GM18858 (cell line): ENCODE results near the gene STAM.

Experiments used
- ATAC-seq: cut with Tn5 transposase; IDR thresholded peaks from one replicate; pipeline ENCODE4 v1.9.1; 2021; ENCODE audit not compliant: unreplicated experiment

The STAM gene

DNA sequence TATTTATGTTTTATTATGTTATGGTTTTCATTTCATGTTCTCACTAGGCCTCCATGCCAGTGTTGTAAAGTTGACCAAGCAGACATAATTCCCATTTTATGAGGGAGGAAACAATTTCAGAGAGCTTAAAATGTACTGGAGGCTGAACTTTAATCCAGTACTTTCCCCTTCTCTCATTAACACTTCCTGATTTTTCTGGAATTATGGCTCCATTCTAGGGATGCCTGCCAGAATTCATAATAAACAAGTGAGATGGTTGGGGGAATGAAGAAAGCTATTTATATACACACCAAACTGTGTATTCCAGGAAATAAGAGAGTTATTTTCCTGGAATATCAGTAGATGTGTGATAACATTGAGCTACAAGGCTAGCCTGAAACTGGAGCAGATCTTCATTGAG is 114.9 kb downstream of the STAM start:
- ATAC-seq, result no peak

DNA sequence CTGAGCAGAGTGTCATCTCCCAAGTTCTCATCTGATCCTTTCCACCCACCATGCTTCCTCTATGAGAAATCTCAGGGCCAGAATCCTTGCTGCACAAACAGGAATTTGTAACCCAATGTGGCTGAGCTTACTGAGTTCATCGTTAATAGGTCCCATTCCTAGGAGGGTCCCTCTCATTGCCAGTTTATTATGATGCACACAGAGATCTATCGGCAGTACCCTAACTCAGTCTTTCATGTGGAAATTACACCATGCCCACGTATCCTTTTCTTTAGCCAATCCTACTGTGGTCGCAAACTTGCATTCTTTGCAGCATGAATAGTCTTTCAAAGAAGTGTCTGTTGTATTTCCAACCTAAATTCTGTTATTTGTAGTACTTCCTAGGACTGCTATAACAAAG is 120.2 kb downstream of the STAM start:
- ATAC-seq, result no peak

DNA sequence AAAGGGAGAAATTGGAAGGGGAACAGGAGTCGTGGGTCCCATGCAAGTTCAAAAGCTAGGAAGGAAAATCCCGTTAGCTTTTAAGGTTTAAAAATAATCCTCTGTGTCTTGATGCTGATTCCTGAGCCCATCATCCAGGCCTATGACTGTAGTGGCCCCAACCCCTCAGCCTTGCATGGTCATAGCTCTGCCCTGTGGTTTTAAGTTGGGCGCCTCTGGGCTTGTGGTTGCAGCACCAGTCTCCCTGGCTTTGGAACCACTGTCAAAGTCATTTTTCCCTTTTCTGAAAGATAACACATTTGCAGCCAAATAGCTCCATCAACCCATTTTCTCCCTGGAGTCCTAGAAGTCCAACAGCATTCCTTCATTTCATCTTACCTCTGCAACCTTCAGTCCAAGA is 121.7 kb downstream of the STAM start:
- ATAC-seq, result no peak
